Stomach smooth muscle (tissue), 2 donors: Measurements from ENCODE around the gene LEKR1.
"Not testable (repeated sequence)": the region's sequence is repeated elsewhere in the genome, so short reads cannot be mapped to it uniquely, and the experiment has no call there.

Experiments
- H3K27ac ChIP-seq: one replicate; pipeline ENCODE4 v1.7.0; 2013; ENCODE audit warnings: mild to moderate bottlenecking, low read length, inconsistent platforms
- H3K27me3 ChIP-seq, 2 donors: one replicate each; pipeline ENCODE4 v1.7.0; 2013; ENCODE audit warnings: low read length in 2 of 2; ENCODE audit not compliant: insufficient read depth in 2 of 2, control insufficient read depth in 1 of 2
- H3K36me3 ChIP-seq, 2 donors: one replicate each; pipeline ENCODE4 v1.7.0; 2013; ENCODE audit warnings: low read length in 2 of 2; ENCODE audit not compliant: control insufficient read depth in 2 of 2, insufficient read depth in 2 of 2
- H3K4me1 ChIP-seq: one replicate; pipeline ENCODE4 v1.7.0; 2013; ENCODE audit warnings: low read length; ENCODE audit not compliant: control insufficient read depth, insufficient read depth
- H3K4me3 ChIP-seq, 2 donors: one replicate each; pipeline ENCODE4 v1.7.0; 2013; ENCODE audit warnings: low read length in 2 of 2
- H3K9ac ChIP-seq, 2 donors: one replicate each; pipeline ENCODE4 v1.7.0; 2013; ENCODE audit warnings: low read length in 2 of 2, mild to moderate bottlenecking in 1 of 2
- H3K9me3 ChIP-seq, 2 donors: one replicate each; pipeline ENCODE4 v1.7.0; 2013; ENCODE audit warnings: low read length in 2 of 2; ENCODE audit not compliant: control insufficient read depth in 2 of 2
- donor health status: healthy.
- donor health status: Pancreatic carcinoma.

Gene LEKR1

DNA sequence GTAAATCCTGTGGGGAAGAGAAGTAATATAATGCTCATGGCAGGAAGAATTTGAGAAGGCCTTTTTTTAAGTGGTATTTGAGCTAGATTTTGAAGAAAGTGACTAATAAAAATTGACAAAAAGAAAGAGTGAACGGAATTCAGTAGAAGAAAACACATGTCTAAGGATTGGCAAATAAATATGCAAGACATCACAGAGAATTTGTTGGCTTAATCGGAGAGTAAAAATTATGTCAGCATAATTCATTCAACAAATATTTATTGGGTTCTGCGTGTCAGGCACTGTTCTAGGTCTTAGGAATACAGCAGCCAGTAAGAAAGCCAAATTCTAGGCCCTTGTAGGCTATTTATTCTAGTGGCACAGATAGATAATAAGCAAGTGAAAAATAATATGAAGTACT lies 33.6 kb upstream of the LEKR1 start:
- no peak overlapping the region for H3K27ac ChIP-seq
- no peaks in the 10 kb centered on the region for H3K9me3 ChIP-seq
- H3K4me3 ChIP-seq, result no peak overlapping the region
- no peaks in the 10 kb centered on the region for H3K27me3 ChIP-seq
- no peaks in the 10 kb centered on the region for H3K4me1 ChIP-seq
- no peaks in the 10 kb centered on the region for H3K36me3 ChIP-seq
- no peak overlapping the region for H3K9ac ChIP-seq

DNA sequence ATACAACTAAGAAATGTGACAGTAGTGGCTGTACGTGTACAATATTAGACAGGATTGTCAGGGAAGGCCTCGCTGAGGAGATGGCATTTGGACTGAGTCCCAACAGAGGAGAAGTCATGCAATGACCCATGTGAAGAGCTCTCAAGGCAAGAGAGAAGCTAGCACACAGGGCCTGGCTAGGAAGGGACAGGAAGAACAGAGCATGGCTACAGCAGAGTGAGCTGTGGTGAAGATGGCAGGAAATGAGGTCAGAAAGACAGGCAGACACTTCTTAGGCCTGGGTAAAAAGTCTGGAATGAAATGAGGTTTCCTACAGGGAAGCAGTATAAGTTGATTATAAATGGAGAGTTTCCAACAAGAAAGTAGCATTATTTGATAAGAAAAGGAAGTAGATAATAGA lies 33.2 kb upstream of the LEKR1 start:
- Histone ChIP-seq H3K9me3 (no peaks in the 10 kb centered on the region), H3K36me3 (no peaks in the 10 kb centered on the region), H3K4me1 (no peaks in the 10 kb centered on the region), H3K27me3 (no peaks in the 10 kb centered on the region), H3K9ac (no peak overlapping the region), H3K27ac (no peak overlapping the region), H3K4me3 (no peak overlapping the region)

DNA sequence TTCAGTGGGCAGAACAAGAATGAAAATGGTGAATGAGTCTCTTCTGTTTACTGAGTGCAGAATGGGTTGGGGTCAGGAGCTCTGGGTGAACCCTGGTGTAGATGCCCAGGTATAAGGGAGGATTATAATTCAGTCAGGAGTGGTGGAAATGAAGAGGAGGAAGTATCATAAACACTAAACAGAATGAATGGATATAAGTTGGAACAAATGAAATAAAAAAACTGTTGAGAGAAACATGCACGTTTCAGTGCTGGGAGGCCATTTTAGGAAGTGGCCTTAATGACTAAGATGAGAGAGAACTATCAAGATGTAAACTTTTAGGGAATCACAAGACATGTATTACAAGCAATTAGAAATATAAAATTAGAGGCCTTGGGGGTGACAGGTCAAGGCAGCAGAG lies 32.8 kb upstream of the LEKR1 start:
- no peak overlapping the region for H3K9ac ChIP-seq
- no peaks in the 10 kb centered on the region for H3K9me3 ChIP-seq
- H3K4me3 ChIP-seq, result no peak overlapping the region
- H3K4me1 ChIP-seq, result no peaks in the 10 kb centered on the region
- no peaks in the 10 kb centered on the region for H3K27me3 ChIP-seq
- no peaks in the 10 kb centered on the region for H3K36me3 ChIP-seq
- no peak overlapping the region for H3K27ac ChIP-seq

DNA sequence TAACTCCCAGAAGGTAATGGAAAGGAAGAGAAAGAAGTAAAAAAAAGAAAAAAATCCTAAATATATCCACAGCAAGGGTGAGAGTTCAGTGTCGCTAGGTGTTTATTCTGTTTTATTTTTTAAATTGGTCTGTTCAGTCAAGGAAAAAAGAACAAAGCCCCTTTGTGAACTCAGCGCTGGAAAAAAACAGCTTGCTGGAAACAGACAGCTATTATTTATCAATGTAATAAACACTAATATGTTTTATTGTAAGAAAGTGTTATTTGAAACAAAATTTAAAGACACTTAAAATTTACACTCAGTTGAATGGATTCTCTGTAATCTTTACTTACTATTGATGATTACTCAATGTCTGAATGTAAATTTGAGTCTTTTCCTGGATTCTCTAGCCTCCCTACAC lies 32.3 kb upstream of the LEKR1 start:
- H3K4me1 ChIP-seq, result no peaks in the 10 kb centered on the region

DNA sequence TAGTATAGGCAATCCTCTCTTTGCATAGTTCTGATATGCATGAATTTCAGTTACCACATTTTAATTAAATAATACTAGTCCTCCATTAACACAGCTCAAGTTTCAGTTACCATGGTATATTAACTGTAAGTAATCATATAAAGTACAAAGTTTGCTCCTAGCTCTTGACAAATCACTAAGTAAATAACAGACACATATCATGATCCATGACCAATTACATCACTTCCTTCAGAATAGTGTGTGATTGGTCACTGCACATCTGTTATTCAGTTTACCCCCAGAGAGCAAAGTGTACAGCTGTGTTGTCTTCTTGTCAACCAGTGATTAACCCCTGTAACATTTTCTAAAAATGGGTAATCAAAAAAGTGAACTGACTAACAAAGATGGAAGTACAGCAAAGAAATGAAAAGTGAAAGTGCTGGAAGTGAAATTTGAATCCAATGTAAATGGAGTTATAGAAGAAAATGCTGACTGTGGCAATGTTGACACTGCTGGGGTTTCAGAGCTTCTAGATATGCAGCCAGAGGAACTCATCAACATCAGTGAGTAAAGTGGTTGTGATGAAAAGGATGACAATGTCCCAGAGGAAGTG lies 30.2 kb upstream of the LEKR1 start:
- Histone ChIP-seq H3K4me1 (no peaks in the 10 kb centered on the region), H3K9ac (no peak overlapping the region), H3K27me3 (no peaks in the 10 kb centered on the region), H3K36me3 (no peaks in the 10 kb centered on the region), H3K27ac (no peak overlapping the region), H3K4me3 (no peak overlapping the region), H3K9me3 (no peaks in the 10 kb centered on the region)

More for the DNA sequence above, 32.3 kb upstream of the LEKR1 start:
- Histone ChIP-seq H3K27ac (no peak overlapping the region), H3K27me3 (no peaks in the 10 kb centered on the region), H3K9ac (no peak overlapping the region), H3K4me3 (no peak overlapping the region), H3K9me3 (no peaks in the 10 kb centered on the region), H3K36me3 (no peaks in the 10 kb centered on the region)

DNA sequence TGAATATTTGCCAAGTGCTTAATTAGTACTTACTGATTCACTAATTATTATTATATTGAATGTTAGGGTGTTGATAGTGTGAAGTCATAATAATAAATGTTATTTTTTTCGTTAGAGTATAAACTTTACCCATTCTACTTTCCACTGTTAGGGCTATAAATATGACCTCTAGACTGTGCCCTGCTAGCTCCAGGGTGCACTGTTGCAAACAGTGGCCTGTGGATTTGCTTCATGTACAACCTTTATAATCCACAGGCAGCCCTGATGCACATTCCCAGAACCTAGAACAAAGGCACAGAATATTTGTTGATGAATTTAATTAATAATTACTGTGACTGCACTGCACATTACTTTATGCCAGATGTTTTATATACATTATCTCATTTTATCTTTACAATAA lies 28.8 kb upstream of the LEKR1 start:
- H3K4me3 ChIP-seq, result no peak overlapping the region
- H3K27me3 ChIP-seq, result no peaks in the 10 kb centered on the region
- no peak overlapping the region for H3K9ac ChIP-seq
- no peaks in the 10 kb centered on the region for H3K36me3 ChIP-seq
- H3K27ac ChIP-seq, result no peak overlapping the region
- H3K9me3 ChIP-seq, result no peaks in the 10 kb centered on the region
- no peaks in the 10 kb centered on the region for H3K4me1 ChIP-seq

DNA sequence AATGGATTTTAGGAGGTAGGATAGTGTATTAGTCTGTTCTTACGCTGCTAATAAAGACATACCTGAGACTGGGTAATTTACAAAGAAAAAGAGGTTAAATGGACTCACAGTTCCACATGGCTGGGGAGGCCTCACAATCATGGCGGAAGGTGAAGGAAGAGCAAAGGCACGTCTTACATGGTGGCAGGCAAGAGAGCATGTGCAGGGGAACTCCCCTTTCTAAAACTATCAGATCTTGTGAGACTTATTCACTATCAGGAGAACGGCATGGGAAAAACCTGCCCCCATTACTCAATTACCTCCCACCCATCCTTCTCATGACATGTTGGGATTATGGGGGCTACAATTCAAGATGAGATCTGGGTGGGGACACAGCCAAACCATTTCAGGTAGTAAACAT lies 25.9 kb upstream of the LEKR1 start:
- H3K4me1 ChIP-seq, H3K36me3 ChIP-seq, H3K27ac ChIP-seq, H3K27me3 ChIP-seq, H3K9me3 ChIP-seq, H3K4me3 ChIP-seq, H3K9ac ChIP-seq: not testable (repeated sequence)

DNA sequence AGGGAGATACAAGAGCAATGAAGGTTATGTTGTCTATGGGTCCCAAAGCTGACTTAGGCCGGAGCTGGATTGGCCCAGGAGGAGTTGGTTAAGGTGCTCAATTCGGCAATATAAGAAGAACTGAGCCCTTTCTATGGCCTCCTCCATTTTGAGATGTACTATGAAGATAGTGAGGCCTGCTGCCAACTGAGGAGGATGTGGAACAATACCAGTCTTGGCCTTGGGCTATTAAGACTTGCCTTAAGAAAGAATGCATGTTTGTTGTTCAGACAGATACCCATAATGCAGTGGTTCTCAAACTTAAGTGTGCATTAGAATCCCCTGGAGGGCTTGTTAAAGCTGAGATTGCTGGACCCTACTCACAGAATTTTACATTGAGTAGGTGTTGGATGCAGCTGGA lies 24.4 kb upstream of the LEKR1 start:
- Histone ChIP-seq H3K27ac (no peak overlapping the region), H3K9me3 (no peaks in the 10 kb centered on the region), H3K36me3 (no peaks in the 10 kb centered on the region), H3K4me3 (no peak overlapping the region), H3K9ac (no peak overlapping the region), H3K4me1 (no peaks in the 10 kb centered on the region), H3K27me3 (no peaks in the 10 kb centered on the region)

DNA sequence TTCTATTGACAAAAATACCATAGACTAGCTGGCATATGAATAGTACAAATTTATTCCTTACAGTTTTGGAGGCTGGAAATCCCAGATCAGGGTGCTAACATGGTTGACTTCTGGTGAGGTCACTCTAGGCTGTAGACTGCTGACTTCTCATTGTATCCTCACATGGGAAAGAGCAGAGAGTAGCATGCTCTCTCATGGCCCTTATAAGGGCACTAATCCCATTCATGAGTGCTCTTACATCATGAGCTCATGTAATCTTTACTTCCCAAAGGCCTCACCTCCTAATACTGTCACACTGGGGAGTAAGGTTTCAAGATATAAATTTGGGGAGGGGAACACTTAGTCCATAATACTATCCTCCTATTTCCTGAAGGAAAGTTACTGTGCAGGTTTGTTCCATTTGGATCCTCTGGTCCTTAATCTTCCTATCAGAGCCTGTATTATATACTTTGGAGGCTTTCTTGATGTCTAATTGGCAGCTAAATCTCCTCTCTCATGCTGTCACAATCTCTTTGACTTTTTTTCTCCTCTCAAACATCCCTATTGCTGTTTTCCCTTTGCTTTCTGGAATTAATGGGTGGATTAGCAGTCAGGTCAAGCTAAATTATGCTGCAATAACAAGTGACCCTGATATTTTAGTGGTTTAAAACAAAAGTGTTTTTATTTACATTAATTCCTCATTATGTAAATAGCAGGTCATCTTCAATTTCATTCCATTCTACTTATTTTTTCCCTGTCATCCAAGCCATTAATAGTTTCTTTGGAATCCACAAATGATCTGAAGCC lies 23.1 kb upstream of the LEKR1 start:
- no peaks in the 10 kb centered on the region for H3K27me3 ChIP-seq
- H3K36me3 ChIP-seq, result no peaks in the 10 kb centered on the region
- no peak overlapping the region for H3K27ac ChIP-seq
- no peaks in the 10 kb centered on the region for H3K4me1 ChIP-seq
- no peak overlapping the region for H3K9ac ChIP-seq
- no peak overlapping the region for H3K4me3 ChIP-seq
- no peaks in the 10 kb centered on the region for H3K9me3 ChIP-seq

DNA sequence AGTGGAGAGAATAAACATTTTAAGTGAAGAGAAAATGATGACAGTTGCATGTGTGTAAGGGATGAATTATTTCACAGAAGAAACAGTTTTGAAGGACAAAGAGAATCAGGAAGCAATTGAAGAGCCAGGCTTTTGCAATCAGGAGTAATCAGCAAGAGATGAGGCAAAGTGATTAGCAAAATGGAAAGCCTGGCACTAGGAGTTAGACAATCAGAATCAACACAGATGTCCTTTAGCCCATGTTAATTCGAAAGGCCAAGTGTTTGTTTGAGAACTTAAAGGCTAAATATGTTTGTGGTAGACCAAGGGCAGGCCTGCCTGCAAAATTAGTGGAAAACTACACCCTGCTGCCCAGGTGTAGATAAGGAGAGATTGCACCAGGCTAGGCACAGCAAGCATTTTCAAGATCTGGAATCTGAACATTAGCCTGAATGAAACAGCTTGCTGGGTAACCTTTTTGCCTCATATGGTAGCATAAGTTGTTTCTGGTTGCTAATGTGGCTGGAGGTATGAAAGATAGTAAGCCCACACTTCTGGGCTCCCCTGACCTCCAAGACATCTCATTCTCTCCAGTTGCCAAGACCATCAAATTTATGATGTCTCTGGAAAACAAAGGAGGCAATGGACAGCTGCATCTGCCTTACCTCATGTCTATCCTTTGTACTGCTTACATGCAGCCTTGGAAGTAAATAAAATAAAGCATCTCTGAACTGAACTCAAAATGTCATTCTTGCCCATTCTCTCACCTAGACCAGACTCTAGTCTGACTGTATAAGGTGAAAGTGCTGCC lies 22.0 kb upstream of the LEKR1 start:
- Histone ChIP-seq H3K36me3 (no peaks in the 10 kb centered on the region), H3K27me3 (no peaks in the 10 kb centered on the region), H3K4me3 (no peak overlapping the region), H3K9me3 (no peaks in the 10 kb centered on the region), H3K9ac (no peak overlapping the region), H3K27ac (no peak overlapping the region), H3K4me1 (no peaks in the 10 kb centered on the region)

DNA sequence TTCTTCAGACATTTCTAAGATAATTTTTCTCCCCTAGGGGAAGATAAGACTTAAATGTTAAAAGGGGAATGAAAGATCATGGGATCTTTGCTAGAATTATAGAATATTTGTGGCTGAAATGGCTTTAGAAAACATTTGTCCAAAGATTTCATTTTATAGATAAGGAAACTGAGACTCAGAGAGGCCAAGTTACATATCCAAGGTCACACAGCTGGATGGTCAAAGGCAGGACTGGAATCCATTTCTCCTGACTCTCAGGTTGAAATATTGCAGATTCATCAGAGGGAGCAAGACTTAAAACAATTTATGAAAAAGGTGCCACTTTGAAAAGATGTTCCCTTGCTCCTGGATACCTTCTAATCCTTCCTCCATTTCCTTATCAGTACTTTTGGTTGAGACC lies 19.5 kb upstream of the LEKR1 start:
- H3K9ac ChIP-seq, result no peak overlapping the region
- H3K27ac ChIP-seq, result no peak overlapping the region
- H3K9me3 ChIP-seq, result no peaks in the 10 kb centered on the region
- no peaks in the 10 kb centered on the region for H3K4me1 ChIP-seq
- H3K27me3 ChIP-seq, result no peaks in the 10 kb centered on the region
- H3K4me3 ChIP-seq, result no peak overlapping the region
- H3K36me3 ChIP-seq, result peaks cover 0 to 2% of the 10 kb centered on the region in 2 donors
